GM21825 (cell line): Measurements from ENCODE around the gene TRIM41.
"Not testable (repeated sequence)": the region's sequence is repeated elsewhere in the genome, so short reads cannot be mapped to it uniquely, and the experiment has no call there.

Source experiments
- ATAC-seq: cut with Tn5 transposase; IDR thresholded peaks from one replicate; pipeline ENCODE4 v1.9.1; 2021; ENCODE audit warnings: mild to moderate bottlenecking, moderate library complexity; ENCODE audit not compliant: unreplicated experiment

TRIM41 gene

DNA sequence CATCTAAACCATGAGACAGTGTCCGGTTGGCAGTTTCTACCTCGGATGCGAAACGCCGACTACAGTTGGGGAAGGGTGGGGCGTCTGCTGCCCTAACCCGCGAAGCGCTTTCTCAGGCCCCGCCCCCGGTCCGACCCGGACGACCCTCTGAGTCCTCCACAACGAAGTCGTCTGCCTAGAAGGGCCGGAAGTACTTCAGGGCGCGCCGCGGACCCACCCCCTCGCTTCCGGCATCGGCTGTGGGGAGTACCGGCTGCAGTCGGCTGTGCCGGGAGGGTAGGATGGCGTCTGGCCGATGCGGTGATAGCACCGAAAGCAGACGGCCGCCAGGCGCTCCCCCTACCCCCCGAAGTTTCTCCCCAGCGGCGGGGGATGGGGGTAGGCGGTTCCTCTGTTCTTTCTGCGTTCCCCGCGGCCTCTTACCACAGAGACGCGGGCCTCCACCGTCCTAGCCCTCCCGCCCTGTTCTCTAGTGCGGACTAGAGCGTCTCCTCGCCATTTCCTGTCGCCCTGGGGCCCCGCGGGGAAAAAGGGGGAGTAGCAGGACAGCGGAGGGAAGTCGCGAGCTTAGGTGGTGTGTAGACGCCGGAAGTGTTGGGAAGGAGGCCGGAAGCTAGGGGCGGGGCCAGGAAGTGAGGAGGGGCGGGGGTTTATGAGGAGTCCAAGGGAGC is at the start of gene TRIM41:
Gene TRIM41, plus strand, starts transcription at position 224 of the 671 bp plus-strand sequence. CDS start 719 bp downstream, outside the sequence.
- peak; percentile 60 for ATAC-seq

DNA sequence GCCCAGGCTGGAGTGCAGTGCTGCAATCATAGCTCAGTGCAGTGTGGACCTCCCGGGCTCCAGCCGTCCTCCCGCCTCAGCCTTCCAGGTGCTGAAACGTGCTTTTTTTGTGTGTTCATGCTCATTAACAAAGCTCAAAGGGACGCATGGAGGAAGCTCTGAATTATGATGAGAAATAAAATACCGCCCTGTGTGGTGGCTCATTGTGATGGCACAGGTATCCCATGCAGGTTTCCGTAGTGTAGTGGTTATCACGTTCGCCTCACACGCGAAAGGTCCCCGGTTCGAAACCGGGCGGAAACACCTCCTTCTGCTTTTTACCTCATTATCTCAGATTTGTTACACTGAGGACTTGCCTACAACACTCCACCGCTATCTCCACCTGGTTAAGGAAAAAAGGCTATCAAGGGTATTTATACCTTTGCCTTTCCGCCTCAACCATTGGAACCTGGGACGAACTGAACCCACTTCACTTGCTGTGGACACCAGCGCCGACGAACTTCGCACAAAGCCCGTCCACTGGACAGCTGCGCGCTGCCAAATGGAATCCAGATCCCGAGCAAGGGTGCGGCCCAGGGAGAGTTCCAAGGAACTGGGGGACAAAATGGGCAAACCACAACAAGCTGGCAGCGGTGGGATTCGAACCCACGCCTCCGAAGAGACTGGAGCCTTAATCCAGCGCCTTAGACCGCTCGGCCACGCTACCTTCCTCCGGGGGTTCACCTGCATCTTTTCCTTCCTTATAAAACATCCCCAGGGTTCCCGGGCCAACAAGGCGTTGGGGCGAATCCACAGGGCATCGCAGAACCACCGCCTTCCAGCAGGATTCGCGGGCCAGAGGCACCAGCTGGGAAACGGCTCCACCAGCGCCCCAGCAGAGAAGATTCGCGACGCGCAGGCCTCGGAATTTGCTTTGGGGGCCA is 49.4 kb upstream of the TRIM41 start:
- peak; percentile 42 for ATAC-seq

DNA sequence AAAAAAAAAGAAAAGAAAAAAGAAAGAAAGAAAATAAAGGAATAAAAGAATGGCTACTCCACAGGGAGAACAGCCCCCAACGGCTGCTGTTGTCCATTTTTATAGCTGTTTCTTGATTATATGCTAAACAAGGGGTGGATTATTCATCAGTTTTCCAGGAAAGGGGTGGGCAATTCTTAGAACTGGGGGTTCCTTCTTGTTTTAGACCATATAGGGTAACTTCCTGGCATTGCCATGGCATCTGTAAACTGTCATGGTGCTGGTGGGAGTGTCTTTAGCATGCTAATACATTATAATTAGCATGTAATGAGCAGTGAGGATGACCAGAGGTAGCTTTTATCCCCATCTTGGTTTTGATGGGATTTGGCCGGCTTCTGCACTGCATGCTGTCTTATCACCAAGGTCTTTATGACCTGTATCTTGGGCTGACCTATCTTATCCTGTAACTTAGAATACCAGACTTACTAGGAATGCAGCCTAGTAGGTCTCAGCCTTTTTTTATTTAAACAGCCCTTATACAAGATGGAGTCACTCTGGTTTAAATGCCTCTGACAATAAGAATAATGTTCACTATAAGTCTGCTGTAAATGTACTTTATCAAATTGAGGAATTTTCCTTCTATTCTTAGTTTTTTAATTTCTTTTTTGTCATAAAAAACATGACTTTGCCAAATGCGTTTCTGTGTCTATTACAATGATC is 46.7 kb upstream of the TRIM41 start:
- no peak for ATAC-seq

DNA sequence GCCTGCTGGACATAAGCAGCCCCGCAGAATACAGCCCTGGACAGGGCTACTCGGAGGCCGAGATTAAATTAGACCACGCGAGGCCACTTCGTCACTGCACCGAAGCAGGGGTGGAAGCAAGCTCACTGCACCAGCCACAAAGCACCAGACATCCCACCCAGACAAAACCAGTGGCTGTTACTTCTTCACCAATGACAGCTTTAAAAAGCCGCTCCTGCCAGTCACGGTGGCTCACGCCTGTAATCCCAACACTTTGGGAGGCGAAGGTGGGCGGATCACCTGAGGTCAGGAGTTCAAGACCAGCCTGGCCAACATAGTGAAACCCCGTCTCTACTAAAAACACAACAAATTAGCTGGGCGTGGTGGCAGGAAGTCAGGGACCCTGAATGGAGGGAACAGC is 45.5 kb upstream of the TRIM41 start:
- not testable (repeated sequence) for ATAC-seq

DNA sequence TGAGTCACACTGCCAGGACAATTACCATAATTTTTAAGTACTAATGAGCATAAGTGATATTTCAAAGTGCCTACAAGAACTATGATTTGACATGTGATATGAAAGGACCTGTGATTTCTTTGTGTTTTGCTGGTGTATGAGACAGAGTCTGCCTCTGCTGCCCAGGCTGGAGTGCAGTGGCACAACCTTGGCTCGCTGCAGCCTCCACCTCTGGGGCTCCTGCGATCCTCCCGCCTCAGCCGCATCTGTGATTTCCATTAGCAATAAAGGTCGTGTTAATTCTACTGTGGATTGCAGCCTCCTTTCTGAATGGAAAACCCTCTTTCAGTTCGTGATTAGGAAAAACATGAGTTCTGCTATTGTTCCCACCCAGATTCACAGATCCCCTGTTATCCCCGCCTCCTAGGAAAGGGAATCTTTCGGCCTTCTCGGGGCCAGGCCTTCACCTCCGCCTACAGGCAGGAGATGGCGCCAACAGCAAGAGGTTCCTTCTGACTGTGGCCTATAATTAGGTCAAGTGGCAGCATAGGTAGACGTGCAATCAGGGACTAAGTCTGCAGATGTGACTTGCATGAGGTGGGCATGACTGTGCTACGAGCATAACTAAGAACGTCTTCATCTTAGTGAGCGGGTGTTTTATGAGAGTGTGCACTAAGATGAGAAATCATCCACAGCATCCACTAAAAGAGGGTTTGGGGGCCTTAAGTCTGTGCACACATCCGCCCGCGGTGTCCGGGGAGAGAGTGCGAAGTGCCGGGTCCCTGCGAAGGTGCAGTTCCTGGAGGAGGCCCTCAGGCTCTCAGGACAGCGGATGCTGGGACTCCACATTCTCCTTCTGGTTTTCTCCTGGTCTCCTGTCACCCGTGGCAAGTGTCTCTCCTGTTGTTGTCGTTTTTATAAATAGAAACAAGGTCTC is 41.2 kb upstream of the TRIM41 start:
- ATAC-seq: peak; percentile 54

DNA sequence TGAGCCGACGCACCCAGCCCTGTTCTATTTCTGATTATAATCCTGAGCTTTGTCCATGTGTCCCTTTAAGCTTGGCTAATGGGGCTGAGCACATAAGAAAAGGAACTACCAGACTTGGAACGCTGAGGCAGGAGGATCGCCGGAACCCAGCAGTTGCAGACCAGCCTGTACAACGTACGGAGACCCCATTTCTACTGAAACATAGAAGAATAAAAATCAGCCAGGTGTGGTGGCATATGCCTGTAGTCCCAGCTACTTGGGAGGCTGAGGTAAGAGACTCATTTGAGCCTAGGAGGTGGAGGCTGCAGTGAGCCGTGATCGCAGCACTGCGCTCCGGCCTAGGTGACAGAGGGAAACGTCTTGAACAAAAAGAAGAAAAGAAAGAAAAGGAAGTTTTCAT is 40.4 kb upstream of the TRIM41 start:
- ATAC-seq: no peak

DNA sequence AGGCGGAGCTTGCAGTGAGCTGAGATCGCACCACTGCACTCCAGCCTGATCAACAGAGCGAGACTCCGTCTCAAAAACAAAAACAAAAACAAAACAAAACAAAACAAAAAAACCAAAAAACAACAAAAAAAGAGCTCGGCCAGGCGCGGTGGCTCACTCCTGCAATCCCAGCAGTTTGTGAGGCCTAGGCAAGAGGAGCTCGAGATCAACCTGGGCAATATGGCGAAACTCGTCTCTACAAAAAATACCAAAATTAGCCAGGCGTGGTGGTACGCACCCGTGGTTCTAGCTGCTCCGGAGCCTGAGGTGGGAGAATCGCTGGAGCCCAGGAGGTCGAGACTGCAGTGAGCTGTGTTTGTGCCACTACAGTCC is 38.2 kb upstream of the TRIM41 start:
- no peak for ATAC-seq

DNA sequence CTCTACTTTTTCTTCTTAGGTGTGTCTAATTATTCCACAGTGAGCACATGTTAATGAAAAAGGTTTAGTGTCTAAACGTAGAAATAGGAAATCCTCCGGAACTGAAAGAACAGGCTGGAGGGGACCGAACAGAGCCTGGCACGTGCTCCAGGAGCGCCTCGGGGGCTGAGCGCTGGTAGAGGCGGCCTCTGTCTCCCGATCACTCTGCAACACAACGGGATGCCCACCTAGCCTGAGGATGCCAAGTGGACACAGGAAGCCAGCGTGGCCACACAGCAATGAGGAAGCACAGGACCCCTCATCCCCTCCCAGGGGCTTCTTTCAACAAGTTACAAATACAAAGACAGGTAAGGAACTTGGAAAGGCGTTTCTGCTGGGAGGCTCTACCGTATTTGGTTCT is 37.5 kb upstream of the TRIM41 start:
- ATAC-seq: no peak

DNA sequence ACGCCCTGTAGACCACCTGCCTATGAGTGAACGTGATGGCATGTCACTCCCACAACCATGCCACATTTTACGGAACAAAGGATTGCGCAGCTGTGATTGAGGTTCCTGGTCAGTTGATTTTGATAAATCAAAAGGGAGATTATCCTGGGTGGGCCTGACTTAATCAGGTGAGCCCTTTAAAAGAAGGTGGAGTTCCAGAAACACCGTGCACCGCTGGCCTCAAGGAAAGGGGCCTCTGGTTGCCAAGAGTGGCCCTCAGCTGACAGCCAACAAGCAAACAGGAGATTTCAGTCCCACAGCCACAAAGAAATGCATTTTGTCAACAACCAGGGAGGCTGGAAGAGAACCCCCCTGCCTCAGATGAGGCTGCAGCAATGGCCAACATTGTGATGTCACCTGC is 37.1 kb upstream of the TRIM41 start:
- no peak for ATAC-seq

DNA sequence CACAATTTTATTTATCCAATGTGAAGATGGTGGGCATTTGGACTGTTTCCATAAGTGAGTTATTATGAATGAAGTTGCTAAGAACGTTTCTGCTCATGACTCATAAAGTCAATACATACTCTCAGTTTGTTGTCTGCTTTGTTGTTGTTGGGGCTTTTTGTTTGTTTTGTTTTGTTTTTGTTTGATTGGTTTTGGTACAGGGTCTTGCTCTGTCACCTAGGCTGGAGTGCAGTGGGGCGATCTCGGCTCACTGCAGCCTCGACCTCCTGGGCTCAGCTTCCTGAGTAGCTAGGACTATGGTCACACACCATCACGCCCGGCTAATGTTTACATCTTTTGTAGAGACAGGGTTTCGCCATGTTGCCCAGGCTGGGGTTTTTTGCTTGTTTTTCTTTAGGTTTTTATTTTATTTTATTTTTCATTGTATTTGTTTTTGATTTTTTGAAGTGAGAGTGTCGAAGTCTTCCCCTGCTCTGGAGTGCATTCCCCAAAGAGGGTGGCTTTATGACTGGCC is 36.0 kb upstream of the TRIM41 start:
- no peak for ATAC-seq

DNA sequence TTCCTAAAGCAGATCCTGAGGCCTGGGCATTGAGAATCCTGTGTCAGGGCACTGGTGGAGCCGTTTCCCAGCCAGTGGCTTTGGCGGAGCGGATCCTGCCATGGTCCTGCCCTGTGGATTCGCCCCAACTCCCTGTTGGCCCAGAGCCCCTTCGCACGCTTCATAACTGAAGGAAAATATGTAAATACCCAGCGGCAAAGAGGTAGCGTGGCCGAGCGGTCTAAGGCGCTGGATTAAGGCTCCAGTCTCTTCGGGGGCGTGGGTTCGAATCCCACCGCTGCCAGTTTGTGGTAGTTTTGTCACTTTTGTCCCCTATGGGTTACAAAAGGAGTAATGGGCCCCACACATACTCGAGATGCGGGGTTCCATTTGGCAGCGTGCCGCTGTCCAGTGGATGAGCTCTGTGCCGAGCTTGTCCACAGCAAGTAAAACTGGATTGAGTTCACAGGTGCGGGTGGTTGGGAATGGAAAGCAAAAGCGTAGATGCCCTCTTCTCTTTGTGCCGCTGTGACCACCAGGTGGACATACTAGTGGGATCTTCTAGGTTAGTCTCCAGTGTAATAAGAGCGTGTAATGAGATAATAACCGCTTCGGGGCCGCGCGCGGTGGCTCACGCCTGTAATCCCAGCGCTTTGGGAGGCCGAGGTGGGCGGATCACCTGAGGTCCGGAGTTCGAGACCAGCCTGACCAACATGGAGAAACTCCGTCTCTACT is 35.4 kb upstream of the TRIM41 start:
- ATAC-seq: no peak

DNA sequence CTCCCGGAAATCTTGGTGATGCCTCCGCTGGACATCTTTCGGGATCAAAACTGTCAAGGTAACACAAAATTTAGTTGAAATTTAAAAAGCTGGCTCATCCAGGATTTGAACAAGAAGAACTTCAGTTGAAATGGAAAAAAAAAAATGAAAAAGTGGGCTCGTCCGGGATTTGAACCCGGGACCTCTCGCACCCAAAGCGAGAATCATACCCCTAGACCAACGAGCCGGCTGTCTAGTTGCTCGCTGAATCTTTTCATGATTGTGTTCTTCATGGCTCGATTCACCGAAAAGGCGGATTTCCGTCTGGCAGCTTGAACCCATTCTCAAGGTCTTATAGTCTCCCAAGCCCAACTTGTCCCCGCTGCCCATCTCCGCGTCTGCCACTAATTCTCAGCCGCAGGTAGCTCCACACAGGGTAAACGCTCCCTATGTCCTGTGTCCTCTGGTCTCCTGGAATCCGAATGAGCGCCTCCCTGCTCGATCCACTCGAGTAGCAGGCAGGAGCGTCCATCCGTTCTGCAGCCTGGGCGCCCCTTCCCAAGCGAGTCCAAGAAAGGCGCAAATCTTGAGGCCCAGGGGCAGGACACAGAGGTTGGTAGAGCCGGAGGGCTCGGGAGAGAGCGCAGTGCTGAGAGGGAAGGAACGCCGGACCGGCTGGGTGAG is 34.2 kb upstream of the TRIM41 start:
- ATAC-seq: no peak

DNA sequence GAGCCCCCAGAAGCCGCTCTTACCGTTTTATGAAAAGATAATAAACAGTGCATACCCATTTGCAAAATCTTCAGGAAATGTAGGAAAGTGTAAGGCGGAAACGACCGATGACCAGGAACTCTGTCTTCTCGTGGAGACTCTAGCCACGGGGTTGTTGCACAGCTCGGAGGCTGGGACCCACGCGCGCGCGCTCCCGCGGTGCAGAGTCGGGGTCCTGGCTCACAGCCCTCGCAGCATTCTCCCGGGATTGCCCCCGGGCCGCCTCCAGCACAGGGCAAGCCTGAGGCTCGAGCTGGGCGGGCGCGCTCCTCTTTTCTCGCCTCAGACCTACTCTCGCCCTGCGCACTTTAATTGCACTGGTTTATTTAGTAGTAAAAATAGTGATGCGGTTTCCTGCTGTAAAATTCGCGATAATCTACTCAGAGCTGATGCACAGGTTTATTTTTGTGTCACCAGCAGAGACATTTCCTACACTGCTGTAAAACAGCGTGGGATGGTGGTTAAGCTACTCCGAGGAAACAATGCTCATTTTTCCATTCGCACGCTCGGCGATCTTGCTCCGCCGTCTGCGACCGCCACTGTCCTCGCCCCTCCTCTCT is 33.6 kb upstream of the TRIM41 start:
- ATAC-seq: no peak

DNA sequence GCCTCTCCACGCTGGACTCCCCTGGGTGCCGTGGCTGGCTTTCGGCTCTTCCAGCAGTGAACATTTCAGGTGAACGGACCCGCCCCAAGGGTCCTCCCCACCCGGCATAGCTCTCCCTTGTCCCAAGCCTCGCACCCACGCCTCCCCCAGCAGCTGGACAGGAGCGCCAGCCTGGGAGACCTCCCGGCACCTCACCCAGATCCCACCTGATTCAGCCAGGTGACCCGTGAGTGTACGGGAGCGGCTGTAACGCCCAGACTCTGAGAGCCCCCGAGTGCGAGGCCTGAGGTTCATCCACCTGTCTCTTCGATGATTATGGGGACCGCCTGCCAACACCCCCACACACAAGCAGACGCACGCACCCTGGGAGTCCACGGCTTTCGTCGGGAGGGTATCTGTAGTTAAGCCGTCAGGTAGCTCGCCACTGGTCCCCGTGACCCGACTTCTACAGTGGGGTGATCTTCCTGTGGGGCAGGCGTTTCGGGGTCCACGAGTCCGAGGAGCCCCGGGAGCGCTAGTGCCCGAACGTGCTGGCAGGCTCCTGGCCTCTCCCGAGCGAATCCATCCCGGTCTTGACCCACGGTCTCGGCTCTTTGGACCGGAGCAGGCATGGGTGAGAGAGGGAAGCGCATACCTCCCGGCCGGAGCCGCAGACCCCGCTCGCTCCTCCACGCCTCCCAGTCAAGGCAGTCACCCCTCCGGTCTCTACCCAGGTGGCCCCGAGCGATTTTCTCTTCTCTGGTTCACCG is 32.9 kb upstream of the TRIM41 start:
- ATAC-seq: no peak

DNA sequence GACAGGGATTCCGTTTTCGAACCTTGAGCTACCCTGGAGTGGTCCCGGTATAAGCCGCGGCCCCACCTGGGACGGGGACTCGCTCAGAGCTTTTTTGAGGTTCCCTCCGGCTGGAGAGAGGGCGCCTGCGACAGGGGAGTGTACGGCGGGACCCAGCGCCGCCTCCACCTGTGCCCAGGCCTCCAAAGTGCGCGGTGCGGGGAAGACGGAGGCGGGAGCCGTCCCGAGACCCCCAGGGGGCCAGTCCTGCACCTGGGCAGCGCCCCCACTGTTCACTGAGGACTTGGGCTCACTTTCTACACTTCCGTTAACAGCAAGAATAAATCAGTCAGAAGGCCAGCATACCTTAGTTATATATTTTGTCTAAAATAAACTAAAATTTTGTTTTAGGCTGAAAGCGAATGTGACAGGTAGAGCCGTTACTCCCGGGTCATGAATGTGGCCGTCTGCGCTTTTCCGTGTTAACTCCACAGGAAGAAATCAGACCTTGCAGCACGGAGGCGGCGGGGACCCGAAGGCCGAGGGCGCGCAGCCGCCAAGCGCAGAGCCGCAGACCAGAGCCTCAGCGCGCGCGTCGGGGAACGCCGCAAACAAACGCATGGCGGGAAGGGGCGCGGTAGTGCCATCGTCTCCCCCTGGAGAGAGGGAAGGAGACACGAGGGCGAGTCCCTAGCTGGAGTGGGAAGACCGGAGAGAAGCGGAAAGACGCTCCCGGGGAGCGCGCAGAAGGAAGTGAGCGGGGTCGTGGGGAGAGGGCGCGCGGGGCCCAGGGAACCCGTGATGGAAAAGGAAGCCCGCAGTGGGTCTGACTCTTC is 32.2 kb upstream of the TRIM41 start:
- ATAC-seq: peak; percentile 4

DNA sequence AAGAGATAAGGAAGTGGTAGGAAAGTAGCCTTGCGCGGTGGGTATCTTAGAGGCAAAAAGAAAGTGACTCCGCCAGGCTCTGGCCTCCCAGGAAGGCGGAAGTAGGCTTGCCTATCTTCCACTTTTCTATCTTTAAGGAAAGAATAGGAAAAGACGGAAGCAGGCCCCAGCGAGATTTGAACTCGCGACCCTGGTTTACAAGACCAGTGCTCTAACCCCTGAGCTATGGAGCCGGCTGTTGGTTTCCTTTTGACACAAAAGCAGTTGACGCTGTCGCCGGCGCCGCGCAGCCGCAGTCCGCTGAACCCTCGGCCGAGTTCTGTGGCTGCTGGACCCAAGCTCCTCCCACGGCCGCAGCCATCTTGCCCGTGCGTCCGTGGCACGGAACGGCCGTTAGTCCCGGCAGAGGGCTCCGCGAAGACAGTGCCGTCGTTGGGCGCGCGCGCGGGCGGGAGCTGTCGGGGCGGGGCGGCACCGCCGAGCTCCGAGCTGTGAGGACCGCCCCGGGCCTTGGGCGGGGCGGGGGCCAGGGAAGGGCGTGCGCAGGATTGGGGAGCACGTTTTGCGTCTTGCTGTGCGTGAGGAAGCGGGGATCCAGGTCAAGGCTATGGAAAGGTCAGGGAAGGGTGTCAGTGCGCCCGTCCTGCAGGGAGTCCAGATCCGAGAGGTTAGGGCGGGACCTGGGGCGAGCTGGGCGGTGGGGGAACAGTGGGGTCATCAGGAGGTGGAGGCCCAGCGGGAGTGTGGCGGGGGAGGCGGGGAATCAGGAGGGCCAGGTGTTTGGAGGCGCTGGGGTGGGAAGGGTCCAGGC is 31.4 kb upstream of the TRIM41 start:
- peak; percentile 50 for ATAC-seq
